HS-5 (cell line): ENCODE data around the gene MYO7B.
A peak's percentile ranks its signal among the peaks of the same experiment; 100 is the strongest.

Source experiments
- DNase-seq: peaks from one replicate; pipeline ENCODE4 v3.0.0-alpha.2; 2012; ENCODE audit warnings: low read depth

Gene MYO7B

GRCh38 chr2:127535422-127535901 is at the start of gene MYO7B:
Gene MYO7B, plus strand, starts transcription at chr2:127535683. Its CDS starts 24,040 bp downstream, at chr2:127559723.
- no peak for DNase-seq

DNA sequence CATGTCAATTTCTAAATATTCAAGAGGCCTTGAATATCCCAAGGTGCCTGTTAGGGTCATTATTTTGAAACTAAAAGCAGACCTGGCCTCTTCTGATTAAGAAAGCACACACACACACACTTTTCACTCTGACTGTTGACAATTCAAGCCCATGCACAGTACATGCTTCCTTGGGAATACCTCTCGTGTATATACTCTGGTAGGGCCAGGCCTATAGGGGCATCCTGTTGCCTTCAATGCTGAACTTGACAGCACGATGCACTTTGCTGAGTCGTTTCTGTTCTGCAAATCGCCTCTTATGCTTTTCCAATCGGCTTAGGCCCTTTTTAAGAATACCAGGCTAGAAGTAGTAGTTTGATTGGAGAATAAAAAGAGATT is 49.8 kb upstream of the MYO7B start:
- no peak for DNase-seq

DNA sequence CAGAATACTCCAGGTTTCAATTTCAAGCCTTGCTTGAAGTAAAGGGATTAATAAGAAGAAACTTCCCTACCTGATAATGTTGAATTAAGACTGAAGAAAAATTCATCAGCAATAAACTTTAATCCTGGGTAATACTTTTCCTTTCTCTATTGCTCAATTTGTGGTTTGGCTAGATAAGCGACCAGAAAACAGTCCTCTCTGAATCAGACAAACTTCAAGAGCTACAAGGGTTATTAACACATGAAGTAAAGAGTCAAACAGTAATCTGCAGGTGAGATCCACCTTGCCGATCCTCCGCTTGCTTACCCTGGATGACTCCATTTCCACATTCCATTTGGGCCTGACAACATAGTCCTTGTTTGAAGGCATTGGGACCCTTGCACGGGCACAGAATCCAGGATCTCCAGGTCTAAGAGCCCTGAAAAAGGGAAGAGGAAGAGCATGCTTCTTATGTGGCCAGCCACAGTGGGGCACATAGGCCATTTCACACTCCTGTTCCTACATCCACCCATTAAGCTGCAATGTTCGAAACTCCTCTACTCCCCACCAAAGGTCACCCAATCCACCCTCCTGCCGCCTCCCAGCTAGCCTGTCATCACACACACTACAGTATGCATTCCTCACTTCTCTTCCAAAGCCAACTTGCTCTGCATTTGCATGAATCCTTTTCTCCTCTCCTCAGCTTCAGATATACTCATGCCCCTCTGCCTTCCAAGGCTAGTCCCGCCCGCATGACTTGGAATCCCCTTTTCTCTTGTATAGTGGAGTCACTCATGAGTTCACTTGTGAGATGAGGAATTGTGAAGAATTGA is 49.0 kb upstream of the MYO7B start:
- DNase-seq = no peak

DNA sequence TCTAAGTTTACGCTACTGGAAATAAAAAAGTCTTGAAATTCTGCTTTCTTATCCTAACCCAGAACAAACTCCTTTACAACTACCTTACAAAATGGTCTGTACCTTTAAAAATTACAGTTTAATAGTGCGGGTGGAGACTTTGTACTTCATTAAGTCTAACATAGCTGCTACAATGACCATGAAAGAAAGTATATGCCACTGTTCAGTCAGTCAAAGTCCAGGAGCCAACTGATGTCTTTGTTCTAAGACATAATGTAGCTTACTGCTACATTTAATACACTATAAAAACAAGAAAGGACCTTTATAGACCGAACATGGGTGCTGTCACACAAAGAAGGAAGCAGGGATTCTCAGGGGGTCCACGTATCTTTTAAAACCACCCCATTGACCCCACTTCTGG is 45.2 kb upstream of the MYO7B start:
- no peak for DNase-seq

DNA sequence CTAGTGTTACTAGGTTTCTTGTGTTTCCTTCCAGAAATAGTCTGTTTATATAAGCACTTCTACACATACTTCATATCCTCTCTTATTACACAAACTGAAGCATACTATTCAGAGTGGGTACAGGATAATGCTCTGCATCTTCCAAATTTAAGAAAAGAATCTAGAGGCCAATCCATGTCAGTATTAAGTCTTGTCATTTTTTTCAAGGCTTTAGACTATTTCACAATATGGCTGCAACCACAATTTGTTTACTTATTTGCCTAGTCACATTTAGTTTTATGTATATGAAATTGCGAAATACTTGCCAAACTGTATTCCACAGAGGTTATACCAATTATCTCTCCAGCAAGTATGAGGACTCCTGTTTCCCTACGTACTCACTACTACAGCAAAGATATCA is 37.1 kb upstream of the MYO7B start:
- no peak for DNase-seq

GRCh38 chr2:127503491-127503890 is 32.0 kb upstream of the MYO7B start:
- DNase-seq = no peak

DNA sequence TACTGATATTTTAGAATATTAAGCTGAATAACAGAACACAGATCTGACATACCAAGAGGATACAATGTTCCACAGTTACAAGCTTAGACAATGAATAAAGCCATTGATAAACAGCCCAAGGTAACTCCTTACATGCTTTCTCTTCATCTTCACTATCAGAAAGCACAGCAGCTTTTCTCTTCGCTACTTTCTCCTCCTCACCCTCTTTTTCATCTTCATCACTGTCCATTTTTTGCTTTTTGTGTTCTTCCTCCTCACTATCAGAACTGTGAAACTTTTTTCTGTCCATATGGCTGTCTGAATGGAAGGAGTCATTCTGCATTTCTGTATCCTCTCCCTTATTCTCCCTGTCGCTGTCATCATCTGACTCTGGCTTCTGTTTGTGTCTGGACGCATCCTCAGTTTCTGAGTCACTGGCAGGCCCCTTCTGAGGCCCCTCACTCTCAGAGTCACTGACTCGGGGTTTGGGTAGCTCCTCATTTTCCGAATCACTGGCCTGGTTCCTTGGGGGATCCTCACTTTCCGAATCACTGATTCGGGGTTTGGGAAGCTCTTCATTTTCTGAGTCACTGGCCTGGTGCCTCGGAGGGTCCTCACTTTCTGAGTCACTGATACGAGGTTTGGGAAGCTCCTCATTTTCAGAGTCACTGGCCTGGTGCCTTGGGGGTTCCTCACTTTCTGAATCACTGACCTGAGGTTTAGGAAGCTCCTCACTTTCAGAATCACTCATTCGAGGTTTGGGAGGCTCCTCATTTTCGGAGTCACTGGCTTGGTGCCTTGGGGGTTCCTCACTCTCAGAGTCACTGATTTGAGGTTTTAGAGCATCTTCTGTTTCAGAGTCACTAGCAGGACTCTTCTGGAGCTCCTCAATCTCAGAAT is 30.7 kb upstream of the MYO7B start:
- no peak for DNase-seq

DNA sequence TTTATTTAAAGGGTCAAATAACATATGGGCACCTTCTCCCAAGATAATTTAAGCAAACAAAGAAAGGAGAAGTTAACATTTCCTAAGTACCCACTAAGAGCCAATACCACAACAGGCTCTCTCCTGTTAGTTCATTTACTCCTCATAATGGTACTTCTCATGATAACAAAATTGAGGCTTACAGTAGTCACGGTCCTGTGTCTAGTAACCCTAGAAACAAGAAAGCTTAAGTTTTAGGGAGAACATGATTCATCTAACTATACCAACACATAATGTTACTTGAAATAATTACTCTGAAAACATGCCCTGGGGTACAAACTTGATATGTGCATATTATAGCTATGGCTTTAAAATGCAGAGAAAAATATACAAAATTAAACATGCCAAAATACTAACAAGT is 29.0 kb upstream of the MYO7B start:
- DNase-seq = no peak

GRCh38 chr2:127508023-127508630 is 27.4 kb upstream of the MYO7B start:
- no peak for DNase-seq

- peak; percentile 99 for DNase-seq
Measured at GRCh38 chr2:127508631-127509034, 26.9 kb upstream of the MYO7B start.

GRCh38 chr2:127510073-127510472 is 25.4 kb upstream of the MYO7B start:
- no peak for DNase-seq

- DNase-seq = no peak
Measured at GRCh38 chr2:127511090-127511695, 24.3 kb upstream of the MYO7B start.

GRCh38 chr2:127511917-127512316 is 23.6 kb upstream of the MYO7B start:
- no peak for DNase-seq

- DNase-seq = no peak
Measured at GRCh38 chr2:127512362-127512761, 23.1 kb upstream of the MYO7B start.

GRCh38 chr2:127514076-127514475 is 21.4 kb upstream of the MYO7B start:
- no peak for DNase-seq

GRCh38 chr2:127514485-127514884 is 21.0 kb upstream of the MYO7B start:
- no peak for DNase-seq

GRCh38 chr2:127515383-127515915 is 20.0 kb upstream of the MYO7B start:
- DNase-seq = no peak

DNA sequence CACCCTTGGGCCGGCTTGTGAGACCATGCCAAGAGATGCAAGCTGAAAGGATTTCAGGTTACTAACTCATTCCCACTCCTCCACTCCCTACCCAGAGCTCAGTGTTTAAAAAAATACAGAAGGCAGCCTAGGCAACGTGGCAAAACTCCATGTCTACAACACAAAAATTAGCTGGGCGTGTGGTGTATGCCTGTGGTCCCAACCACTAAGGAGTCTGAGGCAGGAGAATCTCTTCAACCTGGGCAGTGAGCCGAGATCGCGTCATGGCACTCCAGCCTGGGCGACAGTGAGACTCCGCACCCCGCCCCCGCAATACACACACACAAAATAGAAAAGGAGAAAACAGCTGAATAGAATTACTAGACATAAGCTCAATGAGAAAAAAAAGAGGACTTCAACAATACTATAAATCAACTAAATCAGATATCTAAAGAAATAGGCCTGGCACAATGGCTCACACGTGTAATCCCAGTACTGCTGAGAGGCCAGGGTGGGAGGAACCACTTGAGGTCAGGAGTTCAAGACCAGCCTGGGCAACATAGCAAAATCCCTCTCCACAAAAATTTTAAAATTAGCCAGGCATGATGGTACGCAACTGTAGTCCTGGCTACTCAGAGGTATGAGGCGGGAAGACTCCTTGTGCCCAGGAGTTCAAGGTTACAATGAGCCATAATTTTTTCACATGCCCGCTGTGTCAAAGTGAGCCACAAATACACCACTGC is 19.3 kb upstream of the MYO7B start:
- DNase-seq = no peak

GRCh38 chr2:127517465-127517864 is 18.0 kb upstream of the MYO7B start:
- DNase-seq = no peak

- DNase-seq = no peak
Measured at GRCh38 chr2:127520424-127520823, 15.1 kb upstream of the MYO7B start.

GRCh38 chr2:127523269-127523939 is 12.1 kb upstream of the MYO7B start:
- DNase-seq = no peak
